ENCODE measurements around the gene FSTL4.

GRCh38 chr5:133149345-133149744 lies 463.0 kb downstream of the FSTL4 start:
- TF ChIP-seq CTCF (optimal IDR thresholded peaks at IDR 0.05 in 1 of 3, IDR thresholded peaks at IDR 0.05 in 1 of 3, conservative IDR thresholded peaks at IDR 0.05 in 1 of 3; ENCODE audit: extremely low read depth in 1 of 3, insufficient read depth in 2 of 3, low read length in 3 of 3) (no peak), EZH2 (IDR thresholded peaks at IDR 0.05; ENCODE audit: low read length) (no peak)

Data from keratinocyte (primary cell).